Endodermal cell (in vitro differentiated cells): ENCODE measurements around the gene CSF1. TPM values are rescaled to one million over a fixed set of nuclear protein-coding genes. Genes with fewer than 3 reads are reported as not detected.
A peak's percentile ranks its signal among the peaks of the same experiment; 100 is the strongest.
"Not testable (repeated sequence)": the region's sequence is repeated elsewhere in the genome, so short reads cannot be mapped to it uniquely, and the experiment has no call there.

Experiments
- DNase-seq: peaks from one replicate; pipeline ENCODE4 v3.0.0-alpha.2; 2017
- H3K27ac ChIP-seq: 2 replicates; pipeline ENCODE4 v1.5.1; 2013; ENCODE audit warnings: mild to moderate bottlenecking, low read depth, low read length, moderate library complexity
- H3K27me3 ChIP-seq: 2 replicates; pipeline ENCODE4 v1.6.1; 2013; ENCODE audit warnings: mild to moderate bottlenecking, low read length, moderate library complexity; ENCODE audit not compliant: insufficient read depth, control insufficient read depth, poor library complexity, severe bottlenecking
- H3K36me3 ChIP-seq: 2 replicates; pipeline ENCODE4 v1.7.0; 2013; ENCODE audit warnings: mild to moderate bottlenecking, low read length, moderate library complexity; ENCODE audit not compliant: control insufficient read depth, insufficient read depth
- H3K4me1 ChIP-seq: one replicate; pipeline ENCODE4 v1.7.0; 2013; ENCODE audit warnings: low read length; ENCODE audit not compliant: control insufficient read depth, insufficient read depth
- H3K4me3 ChIP-seq: 2 replicates; pipeline ENCODE4 v1.5.1; 2013; ENCODE audit warnings: mild to moderate bottlenecking, low read length, moderate library complexity
- H3K9ac ChIP-seq: 2 replicates; pipeline ENCODE4 v1.6.1; 2013; ENCODE audit warnings: mild to moderate bottlenecking, low read length, moderate library complexity; ENCODE audit not compliant: poor library complexity, severe bottlenecking; ENCODE audit errors: extremely low read depth
- H3K9me3 ChIP-seq: 2 replicates; pipeline ENCODE4 v1.6.1; 2013; ENCODE audit warnings: mild to moderate bottlenecking, low read length, moderate library complexity; ENCODE audit not compliant: control insufficient read depth
- H3K27ac Mint-ChIP-seq: 2 replicates; pipeline ENCODE4 v1.8.0; 2020; ENCODE audit warnings: mixed read lengths
- H3K27me3 Mint-ChIP-seq: 2 replicates; pipeline ENCODE4 v1.8.0; 2021; ENCODE audit warnings: mild to moderate bottlenecking, mixed read lengths; ENCODE audit not compliant: insufficient read depth
- H3K36me3 Mint-ChIP-seq: 2 replicates; pipeline ENCODE4 v1.8.0; 2020; ENCODE audit warnings: low read depth, mixed read lengths
- H3K4me1 Mint-ChIP-seq: 2 replicates; pipeline ENCODE4 v1.8.0; 2020; ENCODE audit warnings: mixed read lengths
- H3K4me3 Mint-ChIP-seq: 2 replicates; pipeline ENCODE4 v1.8.0; 2020; ENCODE audit warnings: mild to moderate bottlenecking, moderate library complexity, mixed read lengths
- H3K9me3 Mint-ChIP-seq: 2 replicates; pipeline ENCODE4 v1.8.0; 2020; ENCODE audit warnings: mild to moderate bottlenecking, mixed read lengths
- WGBS, 2 experiments: methylation state at CpG; one replicate each; pipeline versions ENCODE4 v1.1.5 to v1.1.7; 2013; ENCODE audit warnings: missing lambda C conversion rate in 2 of 2, mixed read lengths in 1 of 2; ENCODE audit not compliant: insufficient coverage in 1 of 2, insufficient read length in 1 of 2; 5-methylcytosine and 5-hydroxymethylcytosine counted together
- long read RNA-seq, 4 experiments: library from polyadenylated mRNA in 2 of 4; library from RNA in 1 of 4; library from capped mRNA in 1 of 4; stranded (forward) in 3 of 4; unstranded in 1 of 4; transcript quantifications; one replicate each; pipeline ENCODE4 v2.0.0, GENCODE V29; 2020 to 2021; ENCODE audit warnings: inconsistent platforms in 1 of 4
- polyA plus RNA-seq, 2 experiments: library from polyadenylated mRNA; stranded (reverse); fragments of 50-300 nt; gene quantifications; one replicate each; pipeline ENCODE4 v1.2.3, GENCODE V29; 2013
- total RNA-seq, 2 donors: library from RNA; stranded (reverse); fragmentation: NEBNext Ultra II Directional in 1 of 2; extraction: Animal tissue kit (Norgen Biotek cat#: 25700) in 1 of 2; gene quantifications; 2 replicates in 1 of 2; 3 replicates in 1 of 2; pipeline ENCODE4 v1.2.1, GENCODE V29; 2021
- TF ChIP-seq, protein P1 (sequence below): fragments of 200-600 bp; sonication (generic); conservative IDR thresholded peaks from 2 replicates; pipeline ENCODE4 v1.5.0; 2021; ENCODE audit warnings: antibody characterized with exemption, mild to moderate bottlenecking

Gene CSF1
- 1 to 10 TPM; 1.0 to 2.1 TPM for total RNA-seq
- 8.3 TPM for polyA plus RNA-seq (2013, experiment 1 of 2)
- polyA plus RNA-seq (2013, experiment 2 of 2): 7.3 TPM
- long read RNA-seq, experiment 1: 0 reads
- long read RNA-seq, experiment 2, full-length matches to known transcripts: 2 of 3 reads
- long read RNA-seq, experiment 2, partial matches to known transcripts: 0 of 3 reads
- long read RNA-seq, experiment 2, other reads (novel, unspliced or antisense): 1 of 3 reads
- long read RNA-seq, experiment 3, partial matches to known transcripts: 0 of 1 reads
- long read RNA-seq, experiment 3, other reads (novel, unspliced or antisense): 1 of 1 reads
- long read RNA-seq, experiment 4: 0 reads

DNA sequence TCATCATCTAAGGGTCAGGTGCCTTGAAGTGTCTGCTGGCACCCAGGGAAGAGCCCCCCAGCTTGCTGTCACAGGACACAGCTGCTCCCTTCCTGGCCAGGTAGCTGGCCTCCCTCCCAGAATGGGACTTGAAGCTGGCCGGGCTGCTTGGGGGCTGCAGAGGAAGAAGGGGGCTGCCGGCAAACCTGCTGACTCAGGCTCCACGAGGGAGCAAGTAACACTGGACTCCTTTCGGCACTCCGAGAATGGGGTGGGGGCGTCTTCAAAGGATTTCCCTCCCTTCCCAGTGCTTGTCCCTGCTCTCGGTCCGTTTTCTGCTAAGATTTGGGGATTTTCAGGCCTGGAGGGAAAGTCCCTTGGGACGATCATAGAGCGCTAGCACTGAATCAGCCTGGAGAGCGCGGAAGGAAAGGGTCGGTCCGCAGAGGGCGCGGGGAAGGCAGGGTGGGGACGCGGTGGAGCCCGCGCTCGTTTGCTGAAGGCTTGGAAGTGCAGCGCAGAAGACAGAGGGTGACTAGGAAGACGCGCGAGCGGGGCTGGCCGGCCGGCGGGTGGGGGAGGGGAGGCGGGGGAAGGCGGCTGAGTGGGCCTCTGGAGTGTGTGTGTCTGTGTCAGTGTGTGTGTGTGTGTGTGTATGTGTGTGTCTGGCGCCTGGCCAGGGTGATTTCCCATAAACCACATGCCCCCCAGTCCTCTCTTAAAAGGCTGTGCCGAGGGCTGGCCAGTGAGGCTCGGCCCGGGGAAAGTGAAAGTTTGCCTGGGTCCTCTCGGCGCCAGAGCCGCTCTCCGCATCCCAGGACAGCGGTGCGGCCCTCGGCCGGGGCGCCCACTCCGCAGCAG is at the start of gene CSF1:
TSS of gene CSF1 (plus strand) at position 727 of the 840 bp plus-strand sequence. CDS start 175 bp downstream, outside the sequence.
- TF ChIP-seq, protein P1, sequence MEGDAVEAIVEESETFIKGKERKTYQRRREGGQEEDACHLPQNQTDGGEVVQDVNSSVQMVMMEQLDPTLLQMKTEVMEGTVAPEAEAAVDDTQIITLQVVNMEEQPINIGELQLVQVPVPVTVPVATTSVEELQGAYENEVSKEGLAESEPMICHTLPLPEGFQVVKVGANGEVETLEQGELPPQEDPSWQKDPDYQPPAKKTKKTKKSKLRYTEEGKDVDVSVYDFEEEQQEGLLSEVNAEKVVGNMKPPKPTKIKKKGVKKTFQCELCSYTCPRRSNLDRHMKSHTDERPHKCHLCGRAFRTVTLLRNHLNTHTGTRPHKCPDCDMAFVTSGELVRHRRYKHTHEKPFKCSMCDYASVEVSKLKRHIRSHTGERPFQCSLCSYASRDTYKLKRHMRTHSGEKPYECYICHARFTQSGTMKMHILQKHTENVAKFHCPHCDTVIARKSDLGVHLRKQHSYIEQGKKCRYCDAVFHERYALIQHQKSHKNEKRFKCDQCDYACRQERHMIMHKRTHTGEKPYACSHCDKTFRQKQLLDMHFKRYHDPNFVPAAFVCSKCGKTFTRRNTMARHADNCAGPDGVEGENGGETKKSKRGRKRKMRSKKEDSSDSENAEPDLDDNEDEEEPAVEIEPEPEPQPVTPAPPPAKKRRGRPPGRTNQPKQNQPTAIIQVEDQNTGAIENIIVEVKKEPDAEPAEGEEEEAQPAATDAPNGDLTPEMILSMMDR: no peak
- Mint-ChIP-seq H3K9me3 (no peaks in the 10 kb centered on the region), H3K27ac (no peak within 1 kb of the TSS), H3K4me3 (peak within 1 kb of the TSS; percentile 57), H3K4me1 (peaks cover 15% of the 10 kb centered on the region), H3K27me3 (peaks cover 73% of the 10 kb centered on the region), H3K36me3 (no peaks in the 10 kb centered on the region)
- Histone ChIP-seq H3K36me3 (no peaks in the 10 kb centered on the region), H3K4me3 (peak within 1 kb of the TSS; percentile 75), H3K27me3 (peaks cover 42% of the 10 kb centered on the region), H3K27ac (no peak within 1 kb of the TSS), H3K4me1 (peaks cover 11% of the 10 kb centered on the region), H3K9ac (no peak within 1 kb of the TSS), H3K9me3 (no peaks in the 10 kb centered on the region)
- DNase-seq: peak; percentile 84
- 6 to 15% methylated on average over 7 to 45 of the region's 45 CpGs for WGBS, 2 experiments

- Mint-ChIP-seq H3K9me3 (peaks cover 19% of the 10 kb centered on the region), H3K4me1 (peaks cover 21% of the 10 kb centered on the region)
- not testable (repeated sequence) for H3K4me3 ChIP-seq, H3K36me3 ChIP-seq, H3K4me3 Mint-ChIP-seq, H3K9ac ChIP-seq, H3K27ac ChIP-seq, H3K27me3 ChIP-seq, DNase-seq, H3K27me3 Mint-ChIP-seq, H3K27ac Mint-ChIP-seq, H3K36me3 Mint-ChIP-seq, H3K9me3 ChIP-seq, H3K4me1 ChIP-seq
- 100% methylated on average over 2 of the region's 2 CpGs; no CpG with 5 or more reads in 1 of the 2 experiments for WGBS, 2 experiments
Observed at GRCh38 chr1:109861616-109862015, 49.0 kb upstream of the CSF1 start.

DNA sequence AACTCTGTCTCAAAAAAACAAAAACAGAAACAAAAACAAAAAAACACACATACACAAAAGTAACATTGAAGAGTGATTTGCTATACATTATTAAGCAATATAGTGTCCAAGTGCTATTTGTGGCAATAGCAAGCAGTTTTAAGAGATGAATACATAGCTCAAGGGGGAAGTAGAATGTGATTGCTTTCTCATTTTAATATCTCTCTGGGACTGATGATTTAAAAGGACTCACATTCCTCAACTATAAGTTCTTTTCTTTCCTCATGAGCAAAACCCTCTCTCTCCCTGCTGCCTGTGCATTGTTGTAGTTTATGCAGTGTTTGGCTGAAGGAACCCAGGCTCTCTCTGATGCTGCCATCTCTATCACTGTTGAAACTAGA is 47.0 kb upstream of the CSF1 start:
- Mint-ChIP-seq H3K36me3 (no peaks in the 10 kb centered on the region), H3K27me3 (no peaks in the 10 kb centered on the region), H3K4me3 (no peak overlapping the region), H3K9me3 (peaks cover 20% of the 10 kb centered on the region), H3K27ac (no peak overlapping the region), H3K4me1 (peaks cover 2% of the 10 kb centered on the region)
- no peaks in the 10 kb centered on the region for H3K36me3 ChIP-seq
- H3K4me3 ChIP-seq: no peak overlapping the region
- no peak for DNase-seq
- H3K27me3 ChIP-seq: no peaks in the 10 kb centered on the region
- H3K4me1 ChIP-seq: no peaks in the 10 kb centered on the region
- H3K9me3 ChIP-seq: no peaks in the 10 kb centered on the region
- H3K9ac ChIP-seq: no peak overlapping the region
- H3K27ac ChIP-seq: no peak overlapping the region
- TF ChIP-seq, protein P1: no peak
